Type B pancreatic cell (in vitro differentiated cells): ENCODE data around the gene DAZAP2. TPM values are rescaled to one million over a fixed set of nuclear protein-coding genes. Genes with fewer than 3 reads are reported as not detected.

Experiments
- DNase-seq: peaks from one replicate; pipeline ENCODE4 v3.0.0; 2021; ENCODE audit warnings: mixed read lengths; ENCODE audit not compliant: unreplicated experiment; ENCODE audit errors: extremely low spot score
- H3K27ac Mint-ChIP-seq: 2 replicates; pipeline ENCODE4 v1.8.0; 2021; ENCODE audit warnings: mild to moderate bottlenecking, mixed read lengths
- H3K27me3 Mint-ChIP-seq: 2 replicates; pipeline ENCODE4 v1.8.0; 2021; ENCODE audit warnings: mixed read lengths
- H3K36me3 Mint-ChIP-seq: 2 replicates; pipeline ENCODE4 v1.8.0; 2021; ENCODE audit warnings: mixed read lengths
- H3K4me1 Mint-ChIP-seq: one replicate; pipeline ENCODE4 v1.8.0; 2021; ENCODE audit warnings: mixed read lengths; ENCODE audit not compliant: unreplicated experiment
- H3K4me3 Mint-ChIP-seq: 2 replicates; pipeline ENCODE4 v1.8.0; 2021; ENCODE audit warnings: mild to moderate bottlenecking, mixed read lengths
- H3K9me3 Mint-ChIP-seq: 2 replicates; pipeline ENCODE4 v1.8.0; 2021; ENCODE audit warnings: mixed read lengths
- total RNA-seq: library from RNA; stranded (reverse); gene quantifications from 2 replicates; pipeline ENCODE4 v1.2.1, GENCODE V29; 2021; ENCODE audit warnings: low replicate concordance
- TF ChIP-seq, protein P1 (sequence below): fragments of 200-600 bp; sonication (generic); conservative IDR thresholded peaks from 2 replicates; pipeline ENCODE4 v1.5.0; 2021; ENCODE audit warnings: antibody characterized with exemption, mild to moderate bottlenecking

The DAZAP2 gene
- total RNA-seq, 1 donor from 2014 or later, result 89.0 TPM

- TF ChIP-seq, protein P1, sequence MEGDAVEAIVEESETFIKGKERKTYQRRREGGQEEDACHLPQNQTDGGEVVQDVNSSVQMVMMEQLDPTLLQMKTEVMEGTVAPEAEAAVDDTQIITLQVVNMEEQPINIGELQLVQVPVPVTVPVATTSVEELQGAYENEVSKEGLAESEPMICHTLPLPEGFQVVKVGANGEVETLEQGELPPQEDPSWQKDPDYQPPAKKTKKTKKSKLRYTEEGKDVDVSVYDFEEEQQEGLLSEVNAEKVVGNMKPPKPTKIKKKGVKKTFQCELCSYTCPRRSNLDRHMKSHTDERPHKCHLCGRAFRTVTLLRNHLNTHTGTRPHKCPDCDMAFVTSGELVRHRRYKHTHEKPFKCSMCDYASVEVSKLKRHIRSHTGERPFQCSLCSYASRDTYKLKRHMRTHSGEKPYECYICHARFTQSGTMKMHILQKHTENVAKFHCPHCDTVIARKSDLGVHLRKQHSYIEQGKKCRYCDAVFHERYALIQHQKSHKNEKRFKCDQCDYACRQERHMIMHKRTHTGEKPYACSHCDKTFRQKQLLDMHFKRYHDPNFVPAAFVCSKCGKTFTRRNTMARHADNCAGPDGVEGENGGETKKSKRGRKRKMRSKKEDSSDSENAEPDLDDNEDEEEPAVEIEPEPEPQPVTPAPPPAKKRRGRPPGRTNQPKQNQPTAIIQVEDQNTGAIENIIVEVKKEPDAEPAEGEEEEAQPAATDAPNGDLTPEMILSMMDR, result no peak
- peak overlapping the region; percentile 98 for H3K27ac Mint-ChIP-seq
- H3K36me3 Mint-ChIP-seq, result peaks cover 14% of the 10 kb centered on the region
- no peak for DNase-seq
- peak overlapping the region; percentile 97 for H3K4me3 Mint-ChIP-seq
- H3K9me3 Mint-ChIP-seq, result no peaks in the 10 kb centered on the region
- peaks cover 7% of the 10 kb centered on the region for H3K4me1 Mint-ChIP-seq
- no peaks in the 10 kb centered on the region for H3K27me3 Mint-ChIP-seq
These were observed 553 bp upstream of the DAZAP2 start for GRCh38 chr12:51238037-51238509.

DNA sequence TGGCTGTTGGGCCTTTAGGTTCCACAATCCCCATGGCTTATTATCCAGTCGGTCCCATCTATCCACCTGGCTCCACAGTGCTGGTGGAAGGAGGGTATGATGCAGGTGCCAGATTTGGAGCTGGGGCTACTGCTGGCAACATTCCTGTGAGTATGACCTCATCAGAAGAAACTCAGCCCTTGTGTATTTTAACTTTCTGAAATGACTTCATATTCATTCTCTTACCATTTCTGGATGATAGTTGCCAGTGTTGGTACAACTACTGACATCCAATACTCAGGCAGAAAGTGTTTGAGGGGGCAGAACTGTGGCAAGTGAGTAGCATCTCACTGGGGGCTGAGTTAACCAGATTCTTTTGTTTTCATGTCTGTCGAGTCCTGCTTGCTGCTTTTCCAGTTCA is 2.3 kb downstream of the DAZAP2 start:
- TF ChIP-seq, protein P1, result no peak
- Mint-ChIP-seq H3K4me1 (peaks cover 11% of the 10 kb centered on the region), H3K4me3 (peak overlapping the region; percentile 97), H3K36me3 (peaks cover 22% of the 10 kb centered on the region), H3K27me3 (no peaks in the 10 kb centered on the region), H3K9me3 (no peaks in the 10 kb centered on the region), H3K27ac (peak overlapping the region; percentile 94)
- no peak for DNase-seq

GRCh38 chr12:51242120-51242519 is 3.5 kb downstream of the DAZAP2 start:
- no peak for DNase-seq
- TF ChIP-seq, protein P1, result no peak
- Mint-ChIP-seq H3K36me3 (peaks cover 26% of the 10 kb centered on the region), H3K9me3 (no peaks in the 10 kb centered on the region), H3K27ac (peak overlapping the region; percentile 77), H3K4me1 (peaks cover 19% of the 10 kb centered on the region), H3K4me3 (peak overlapping the region; percentile 71), H3K27me3 (no peaks in the 10 kb centered on the region)

DNA sequence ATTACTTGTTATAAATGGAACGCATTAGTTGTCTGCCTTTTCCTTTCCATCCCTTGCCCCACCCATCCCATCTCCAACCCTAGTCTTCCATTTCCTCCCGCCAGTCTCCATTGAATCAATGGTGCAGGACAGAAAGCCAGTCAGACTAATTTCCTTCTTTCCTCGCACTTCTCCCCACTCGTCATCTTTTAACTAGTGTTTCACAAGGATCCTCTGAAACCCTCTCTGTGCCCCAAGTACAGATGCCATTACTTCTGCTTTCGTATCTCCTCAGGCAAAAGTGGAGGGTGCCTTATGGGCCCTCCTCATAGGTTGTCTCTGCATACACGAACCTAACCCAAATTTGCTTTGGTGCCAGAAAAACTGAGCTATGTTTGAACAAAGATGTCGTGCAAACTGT is 4.2 kb downstream of the DAZAP2 start:
- TF ChIP-seq, protein P1, result no peak
- Mint-ChIP-seq H3K36me3 (peaks cover 26% of the 10 kb centered on the region), H3K9me3 (no peaks in the 10 kb centered on the region), H3K27ac (no peak overlapping the region), H3K27me3 (no peaks in the 10 kb centered on the region), H3K4me1 (peaks cover 23% of the 10 kb centered on the region), H3K4me3 (no peak overlapping the region)
- no peak for DNase-seq

DNA sequence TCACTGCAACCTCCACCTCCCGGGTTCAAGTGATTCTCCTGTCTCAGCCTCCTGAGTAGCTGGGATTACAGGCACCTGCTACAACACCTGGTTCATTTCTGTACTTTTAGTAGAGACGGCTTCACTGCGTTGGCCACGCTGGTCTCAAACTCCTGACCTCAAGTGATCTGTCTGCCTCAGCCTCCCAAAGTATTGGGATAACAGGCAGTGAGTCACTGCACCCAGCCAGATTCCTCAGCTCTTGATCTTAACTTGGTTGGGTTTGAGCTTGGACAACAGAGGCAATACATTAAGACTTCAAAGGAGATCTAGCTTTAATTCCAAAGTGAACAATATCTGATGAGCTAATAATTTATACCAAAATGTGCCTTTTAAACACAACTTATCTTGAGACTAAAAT is 5.6 kb downstream of the DAZAP2 start:
- no peaks in the 10 kb centered on the region for H3K27me3 Mint-ChIP-seq
- DNase-seq, result no peak
- H3K36me3 Mint-ChIP-seq, result peaks cover 26% of the 10 kb centered on the region
- no peak overlapping the region for H3K27ac Mint-ChIP-seq
- peaks cover 18% of the 10 kb centered on the region for H3K4me1 Mint-ChIP-seq
- H3K9me3 Mint-ChIP-seq, result no peaks in the 10 kb centered on the region
- no peak overlapping the region for H3K4me3 Mint-ChIP-seq
- TF ChIP-seq, protein P1, result no peak
